AG09319 (cell line): ENCODE data around the gene SNPH.

Experiments used
- DNase-seq: peaks from one replicate; pipeline ENCODE4 v3.0.0-alpha.2; 2010; ENCODE audit warnings: low read depth; ENCODE audit errors: extremely low read depth
- CTCF ChIP-seq: IDR thresholded peaks from 2 replicates; pipeline ENCODE4 v1.5.1; 2011; ENCODE audit warnings: low read depth, mild to moderate bottlenecking, inconsistent platforms, low read length, moderate library complexity

The SNPH gene

GRCh38 chr20:1267161-1267560 lies 1.1 kb downstream of the SNPH start:
- no peak for DNase-seq
- no peak for TF ChIP-seq CTCF

- DNase-seq: no peak
- no peak for TF ChIP-seq CTCF
These were observed 1.8 kb downstream of the SNPH start for GRCh38 chr20:1267809-1268374.

GRCh38 chr20:1269235-1269634 lies 3.1 kb downstream of the SNPH start:
- no peak for TF ChIP-seq CTCF

GRCh38 chr20:1269850-1270249 lies 3.8 kb downstream of the SNPH start:
- no peak for DNase-seq
- no peak for TF ChIP-seq CTCF

More at GRCh38 chr20:1269235-1269634, 3.1 kb downstream of the SNPH start:
- no peak for DNase-seq

- TF ChIP-seq CTCF: no peak
- no peak for DNase-seq
These were observed 6.4 kb downstream of the SNPH start for GRCh38 chr20:1272368-1273100.

- TF ChIP-seq CTCF: no peak
- DNase-seq: no peak
These were observed 7.3 kb downstream of the SNPH start for GRCh38 chr20:1273366-1273765.

- DNase-seq: no peak
- no peak for TF ChIP-seq CTCF
These were observed 8.6 kb downstream of the SNPH start for GRCh38 chr20:1274485-1275311.
